Upper lobe of left lung (tissue), 4 donors: ENCODE data around the gene F7.
"Not testable (repeated sequence)": the region's sequence is repeated elsewhere in the genome, so short reads cannot be mapped to it uniquely, and the experiment has no call there.

Experiments used
- EP300 ChIP-seq, 4 donors: sonication (generic); formaldehyde crosslinking; IDR thresholded peaks; one replicate each; pipeline ENCODE4 v1.5.1; 2017; ENCODE audit warnings: antibody characterized with exemption in 4 of 4, control low read depth in 2 of 4
- POLR2A ChIP-seq, 4 donors: fragments of 450-650 bp; IDR thresholded peaks; one replicate each; pipeline ENCODE4 v1.5.1; 2016 to 2017; ENCODE audit warnings: antibody characterized with exemption in 4 of 4, mild to moderate bottlenecking in 2 of 4
- POLR2AphosphoS5 ChIP-seq, 2 donors: sonication (generic); formaldehyde crosslinking; IDR thresholded peaks; one replicate each; pipeline ENCODE4 v1.5.1; 2017; ENCODE audit warnings: antibody characterized with exemption in 2 of 2
- TF ChIP-seq, protein P1 (sequence below), 6 experiments: fragments of 450-650 bp in 4 of 6; fragments of 200-600 bp in 2 of 6; sonication (generic) in 2 of 6; IDR thresholded peaks; one replicate each; pipeline ENCODE4 v1.5.1; 2016 to 2019; ENCODE audit warnings: antibody characterized with exemption in 6 of 6

DNA sequence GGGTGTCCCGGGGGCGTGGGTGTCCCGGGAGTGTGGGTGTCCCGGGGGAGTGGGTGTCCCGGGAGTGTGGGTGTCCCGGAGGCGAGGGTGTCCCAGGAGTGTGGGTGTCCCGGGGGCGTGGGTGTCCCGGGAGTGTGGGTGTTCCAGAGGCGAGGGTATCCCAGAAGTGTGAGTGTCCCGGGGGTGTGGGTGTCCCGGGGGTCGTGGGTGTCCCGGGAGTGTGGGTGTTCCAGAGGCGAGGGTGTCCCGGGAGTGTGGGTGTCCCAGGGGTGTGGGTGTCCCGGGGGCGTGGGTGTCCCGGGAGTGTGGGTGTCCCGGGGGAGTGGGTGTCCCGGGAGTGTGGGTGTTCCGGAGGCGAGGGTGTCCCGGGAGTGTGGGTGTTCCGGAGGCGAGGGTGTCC lies 2.9 kb downstream of the F7 start:
- TF ChIP-seq POLR2AphosphoS5, EP300, POLR2A (IDR thresholded peaks at IDR 0.05): not testable (repeated sequence)
- TF ChIP-seq, protein P1, sequence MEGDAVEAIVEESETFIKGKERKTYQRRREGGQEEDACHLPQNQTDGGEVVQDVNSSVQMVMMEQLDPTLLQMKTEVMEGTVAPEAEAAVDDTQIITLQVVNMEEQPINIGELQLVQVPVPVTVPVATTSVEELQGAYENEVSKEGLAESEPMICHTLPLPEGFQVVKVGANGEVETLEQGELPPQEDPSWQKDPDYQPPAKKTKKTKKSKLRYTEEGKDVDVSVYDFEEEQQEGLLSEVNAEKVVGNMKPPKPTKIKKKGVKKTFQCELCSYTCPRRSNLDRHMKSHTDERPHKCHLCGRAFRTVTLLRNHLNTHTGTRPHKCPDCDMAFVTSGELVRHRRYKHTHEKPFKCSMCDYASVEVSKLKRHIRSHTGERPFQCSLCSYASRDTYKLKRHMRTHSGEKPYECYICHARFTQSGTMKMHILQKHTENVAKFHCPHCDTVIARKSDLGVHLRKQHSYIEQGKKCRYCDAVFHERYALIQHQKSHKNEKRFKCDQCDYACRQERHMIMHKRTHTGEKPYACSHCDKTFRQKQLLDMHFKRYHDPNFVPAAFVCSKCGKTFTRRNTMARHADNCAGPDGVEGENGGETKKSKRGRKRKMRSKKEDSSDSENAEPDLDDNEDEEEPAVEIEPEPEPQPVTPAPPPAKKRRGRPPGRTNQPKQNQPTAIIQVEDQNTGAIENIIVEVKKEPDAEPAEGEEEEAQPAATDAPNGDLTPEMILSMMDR (IDR thresholded peaks at IDR 0.05): not testable (repeated sequence)
